HG02763 (cell line): ENCODE data around the gene HPSE2.
"Not testable (repeated sequence)": the region's sequence is repeated elsewhere in the genome, so short reads cannot be mapped to it uniquely, and the experiment has no call there.

ENCODE experiments used
- ATAC-seq: cut with Tn5 transposase; IDR thresholded peaks from one replicate; pipeline ENCODE4 v1.9.1; 2021; ENCODE audit warnings: mild to moderate bottlenecking, moderate library complexity; ENCODE audit not compliant: unreplicated experiment

The HPSE2 gene

DNA sequence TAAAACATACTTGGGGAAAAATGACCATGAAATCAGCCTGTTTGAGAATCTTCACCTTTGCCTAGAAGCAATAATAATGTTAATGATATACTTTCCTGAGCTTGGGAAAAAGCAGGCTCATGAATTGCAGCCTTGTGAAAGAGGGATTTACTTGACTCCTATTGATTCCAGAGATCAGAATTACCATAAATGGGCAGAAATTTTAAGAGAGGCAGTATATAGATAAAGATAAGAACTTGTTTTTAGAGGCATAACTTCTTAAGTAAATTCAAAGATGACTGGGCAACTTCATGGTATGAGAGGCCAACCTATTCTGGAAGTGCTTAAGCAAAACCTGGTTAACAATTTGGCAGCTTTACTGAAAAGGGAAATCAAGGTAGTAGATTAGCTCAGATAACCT, 225.4 kb downstream of the HPSE2 start:
- ATAC-seq: no peak

DNA sequence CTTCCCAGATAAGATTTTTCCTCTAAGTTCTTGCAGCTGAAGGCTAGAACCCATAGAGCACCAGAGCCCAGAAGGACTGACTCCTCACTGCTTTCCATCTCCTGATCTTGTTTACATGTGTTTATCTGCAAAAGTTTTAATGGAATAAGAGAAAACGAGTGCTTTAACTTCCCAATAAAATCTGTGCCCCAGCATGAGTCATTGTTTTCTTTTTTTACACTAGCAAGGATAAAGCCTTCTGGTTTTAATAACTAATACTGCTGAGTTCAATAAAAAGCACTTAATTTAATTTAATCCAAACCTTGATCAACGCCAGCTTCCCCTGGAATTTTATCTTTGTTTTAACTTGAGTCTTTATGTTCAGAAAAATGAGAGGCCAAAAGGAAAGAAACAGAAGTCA, 227.6 kb downstream of the HPSE2 start:
- ATAC-seq: no peak

DNA sequence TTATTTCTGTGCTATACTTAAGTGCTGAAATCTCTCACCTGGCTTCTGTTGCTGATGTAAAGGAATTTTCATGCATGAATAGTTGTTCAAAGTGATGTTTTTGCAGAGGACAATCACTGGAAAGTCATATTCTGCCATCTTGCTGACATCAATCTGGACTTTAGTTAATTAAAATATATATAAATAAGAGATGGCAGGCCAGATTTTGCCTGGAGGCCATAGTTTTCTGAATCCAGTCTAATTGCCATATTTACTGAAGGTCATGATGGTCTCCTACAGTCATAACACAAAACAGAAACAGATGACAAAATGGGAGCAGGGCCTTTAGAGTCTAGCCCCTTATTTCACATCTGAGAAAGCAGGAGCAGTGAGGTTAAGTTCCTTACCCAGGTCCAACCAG, 228.2 kb downstream of the HPSE2 start:
- no peak for ATAC-seq

DNA sequence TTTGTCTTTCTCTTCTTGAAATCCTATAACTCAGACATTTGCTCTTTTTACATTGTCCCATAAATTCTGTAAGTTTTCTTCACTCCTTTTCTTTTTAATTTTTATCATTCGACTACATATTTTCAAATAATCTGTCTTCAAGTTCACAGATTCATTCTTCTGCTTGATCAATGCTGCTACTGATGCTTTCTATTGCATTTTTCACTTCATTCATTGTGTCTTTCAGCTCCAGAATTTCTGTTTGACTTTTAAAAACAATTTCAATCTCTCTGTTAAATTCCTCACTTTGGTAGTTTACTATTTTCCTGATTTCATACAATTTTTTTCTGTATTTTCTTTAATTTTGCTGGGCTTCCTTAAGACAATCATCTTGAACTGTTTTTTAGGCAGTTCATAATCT, 230.4 kb downstream of the HPSE2 start:
- ATAC-seq: no peak

DNA sequence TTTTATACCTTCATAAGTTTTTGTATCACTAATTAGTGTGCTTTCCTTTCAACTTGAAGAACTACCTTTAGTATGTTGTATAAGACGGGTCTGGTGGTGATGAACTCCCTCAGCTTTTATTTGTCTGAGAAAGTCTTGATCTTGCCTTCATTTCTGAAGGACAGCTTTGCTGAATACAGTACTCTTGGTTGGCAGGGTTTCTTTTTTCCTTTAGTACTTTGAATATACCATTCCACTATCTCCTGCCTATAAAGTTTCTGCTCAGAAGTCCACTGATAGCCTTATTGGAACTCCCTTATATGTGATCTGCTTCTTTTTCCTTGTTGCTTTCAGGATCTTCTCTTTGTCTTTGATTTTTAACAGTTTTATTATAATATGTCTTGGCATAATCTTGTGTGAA, 230.9 kb downstream of the HPSE2 start:
- ATAC-seq: no peak

DNA sequence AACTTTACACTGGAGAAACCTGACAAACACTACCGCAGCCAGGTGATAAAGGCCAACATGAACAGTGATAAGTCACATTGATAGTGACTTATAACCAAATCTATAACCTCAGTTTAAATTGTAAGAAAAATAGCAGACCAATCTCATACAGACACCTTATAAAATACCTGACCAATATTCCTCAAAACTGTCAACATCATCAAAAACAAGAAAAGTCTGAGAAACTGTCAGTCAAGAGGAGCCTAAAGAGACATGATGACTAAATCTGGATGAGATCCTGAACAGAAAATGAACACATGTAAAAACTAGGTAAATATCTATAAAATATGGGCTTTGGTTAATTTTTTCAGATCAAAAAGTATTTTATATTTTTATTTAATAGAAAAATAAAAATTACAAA, 233.3 kb downstream of the HPSE2 start:
- no peak for ATAC-seq

DNA sequence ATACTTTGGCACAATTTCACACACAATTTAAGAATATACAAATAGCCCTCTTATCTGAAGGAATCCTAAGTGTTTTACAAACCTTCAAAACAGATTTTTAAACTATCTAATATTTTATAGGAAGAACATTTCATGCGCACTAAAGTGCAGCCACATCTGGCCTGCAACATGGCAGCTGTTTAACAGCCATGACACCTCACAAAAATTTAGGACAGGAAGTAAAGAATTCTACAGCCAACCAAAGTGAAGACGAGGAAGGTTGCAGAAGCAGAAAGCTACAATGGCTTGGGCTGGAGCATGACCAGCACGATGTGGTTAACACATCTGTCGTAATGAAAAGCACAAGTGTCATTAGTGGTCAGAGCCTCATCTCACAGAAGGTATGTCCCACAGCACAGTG, 238.1 kb downstream of the HPSE2 start:
- ATAC-seq: no peak

DNA sequence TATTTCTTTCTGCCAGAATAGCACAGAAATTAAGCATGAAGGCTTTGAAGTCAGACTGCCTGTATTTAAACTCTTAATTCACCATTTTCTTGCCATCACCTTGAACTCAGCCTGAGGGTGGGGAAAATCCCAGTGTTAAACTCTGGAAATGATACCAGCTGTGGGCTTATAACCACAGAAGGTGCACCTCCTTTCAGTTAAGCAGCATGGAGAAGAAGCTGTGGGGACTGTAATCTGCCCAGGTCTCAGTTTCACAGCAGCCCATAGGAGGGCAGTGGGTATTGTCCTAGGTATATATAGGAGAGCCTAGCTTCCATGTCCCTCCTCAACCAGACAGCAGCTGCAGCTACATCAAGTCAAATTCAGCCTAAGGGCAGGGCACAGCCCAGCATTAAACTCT, 241.6 kb downstream of the HPSE2 start:
- ATAC-seq: no peak

DNA sequence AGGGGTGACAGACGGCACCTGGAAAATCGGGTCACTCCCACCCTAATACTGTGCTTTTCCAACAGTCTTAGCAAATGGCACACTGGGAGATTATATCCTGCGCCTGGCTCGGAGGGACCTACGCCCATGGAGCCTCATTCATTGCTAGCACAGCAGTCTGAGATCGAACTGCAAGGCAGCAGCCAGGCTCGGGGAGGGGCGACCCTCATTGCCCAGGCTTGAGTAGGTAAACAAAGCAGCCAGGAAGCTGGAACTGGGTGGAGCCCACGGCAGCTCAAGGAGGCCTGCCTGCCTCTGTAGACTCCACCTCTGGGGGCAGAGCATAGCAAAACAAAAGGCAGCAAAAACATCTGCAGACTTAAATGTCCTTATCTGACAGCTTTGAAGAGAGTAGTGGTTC, 251.9 kb downstream of the HPSE2 start:
- ATAC-seq: not testable (repeated sequence)

DNA sequence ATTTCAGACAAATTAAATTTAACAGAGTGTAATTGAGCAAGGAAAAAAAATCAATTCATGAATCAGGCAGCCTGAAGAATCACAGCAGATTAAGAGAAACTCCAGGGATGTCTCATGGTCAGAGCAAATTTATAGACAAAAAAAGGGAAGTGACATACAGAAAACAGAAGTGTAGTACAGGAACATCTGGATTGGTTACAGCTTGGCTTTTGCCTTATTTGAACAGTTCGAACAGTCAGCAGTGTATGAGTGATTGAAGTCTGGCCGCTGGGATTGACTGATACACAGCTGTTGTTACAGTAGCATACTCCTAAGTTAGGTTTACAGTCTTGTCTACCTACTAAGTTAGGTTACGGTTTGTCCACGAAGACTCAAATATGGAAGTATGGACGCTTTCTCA, 255.3 kb downstream of the HPSE2 start:
- no peak for ATAC-seq

DNA sequence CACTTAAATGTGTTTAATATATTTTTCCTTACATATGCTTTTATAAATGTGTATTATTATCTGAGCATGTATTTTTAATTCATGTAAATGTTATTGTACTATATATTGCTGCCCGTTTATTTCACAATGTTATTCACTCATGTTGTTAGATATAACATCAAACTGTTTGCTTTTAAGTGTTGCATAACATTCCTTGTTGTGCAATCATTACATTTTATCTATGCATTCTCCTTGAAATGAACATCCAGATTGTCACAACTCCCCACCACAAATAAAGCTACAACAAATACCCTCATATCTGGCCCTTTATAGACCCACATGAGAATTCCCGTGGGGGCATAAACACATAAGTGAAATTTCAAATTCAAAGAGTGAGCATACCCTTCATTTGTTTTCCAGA, 264.2 kb downstream of the HPSE2 start:
- no peak for ATAC-seq

DNA sequence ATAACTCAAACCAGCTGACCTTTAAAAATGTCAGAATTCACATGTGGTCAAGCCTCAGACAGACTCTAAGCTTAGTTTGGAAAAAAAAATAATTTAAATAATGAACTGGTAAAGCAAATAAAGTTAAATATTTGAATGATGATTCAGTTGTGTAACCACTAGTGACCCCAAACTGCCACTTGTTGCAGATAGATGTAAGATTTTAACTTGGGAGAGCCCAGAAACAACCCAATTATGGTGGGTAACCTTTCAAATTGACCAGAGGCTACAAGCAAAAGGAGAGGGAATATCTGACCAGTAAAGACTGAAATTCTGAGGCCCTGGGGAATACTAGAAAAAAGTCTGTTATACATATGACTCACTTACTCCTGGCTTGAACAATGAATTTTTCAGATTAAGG, 268.1 kb downstream of the HPSE2 start:
- ATAC-seq: no peak

DNA sequence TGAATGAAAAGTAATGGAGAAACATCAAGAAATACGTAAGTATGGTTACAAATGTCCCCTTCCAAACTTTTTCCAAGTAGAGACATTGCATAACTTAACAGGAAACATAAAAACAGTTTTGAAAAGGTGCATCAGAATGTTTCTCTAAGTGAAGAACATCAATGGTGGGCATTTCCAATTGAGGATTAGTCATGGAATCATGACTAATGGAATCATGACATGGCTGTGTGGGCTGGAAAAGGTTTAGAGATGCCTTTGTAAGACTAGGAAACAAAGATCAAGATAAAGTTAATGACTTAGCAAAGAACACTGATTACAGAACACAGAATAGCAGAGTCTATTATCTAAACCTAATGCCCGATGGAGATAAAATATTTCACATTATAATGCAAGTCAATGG, 272.0 kb downstream of the HPSE2 start:
- ATAC-seq: no peak

DNA sequence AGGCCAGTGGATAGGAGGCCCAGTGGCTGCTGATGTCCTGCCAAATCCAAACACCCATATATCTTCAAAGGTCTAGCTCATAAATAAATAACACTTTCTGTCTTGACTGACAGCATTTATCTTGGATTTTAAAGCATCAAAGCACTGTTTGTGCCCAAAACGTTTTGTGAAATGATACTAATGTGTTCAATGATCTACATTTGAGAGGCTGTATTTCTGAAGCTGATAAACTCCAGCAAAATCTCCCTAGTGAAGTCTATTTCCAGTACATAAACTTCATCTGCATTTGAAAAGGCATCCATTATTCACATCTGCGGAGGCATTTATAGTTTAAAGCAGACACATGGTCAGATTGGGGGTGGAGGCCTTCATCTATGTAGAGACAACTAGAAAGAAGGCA, 276.3 kb downstream of the HPSE2 start:
- ATAC-seq: no peak

DNA sequence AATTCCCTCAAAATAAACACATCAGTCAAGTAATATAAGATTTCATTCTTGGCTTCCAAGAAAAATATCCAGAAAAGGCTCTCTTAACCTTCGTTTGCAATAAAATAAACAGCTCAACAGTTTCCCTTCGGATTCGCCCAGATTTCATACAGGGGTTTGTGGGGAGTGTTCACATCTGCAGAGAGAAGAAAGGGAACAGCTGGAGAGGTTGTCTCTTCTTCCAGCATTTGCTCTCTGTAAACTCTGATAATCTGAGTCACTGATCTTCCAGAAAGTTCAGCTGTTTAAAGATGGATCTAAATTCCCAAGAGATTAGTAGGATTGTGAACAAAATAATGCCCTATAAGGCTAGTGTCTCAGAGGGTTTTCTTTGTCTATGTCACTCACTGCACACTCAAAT, 277.9 kb downstream of the HPSE2 start:
- no peak for ATAC-seq

DNA sequence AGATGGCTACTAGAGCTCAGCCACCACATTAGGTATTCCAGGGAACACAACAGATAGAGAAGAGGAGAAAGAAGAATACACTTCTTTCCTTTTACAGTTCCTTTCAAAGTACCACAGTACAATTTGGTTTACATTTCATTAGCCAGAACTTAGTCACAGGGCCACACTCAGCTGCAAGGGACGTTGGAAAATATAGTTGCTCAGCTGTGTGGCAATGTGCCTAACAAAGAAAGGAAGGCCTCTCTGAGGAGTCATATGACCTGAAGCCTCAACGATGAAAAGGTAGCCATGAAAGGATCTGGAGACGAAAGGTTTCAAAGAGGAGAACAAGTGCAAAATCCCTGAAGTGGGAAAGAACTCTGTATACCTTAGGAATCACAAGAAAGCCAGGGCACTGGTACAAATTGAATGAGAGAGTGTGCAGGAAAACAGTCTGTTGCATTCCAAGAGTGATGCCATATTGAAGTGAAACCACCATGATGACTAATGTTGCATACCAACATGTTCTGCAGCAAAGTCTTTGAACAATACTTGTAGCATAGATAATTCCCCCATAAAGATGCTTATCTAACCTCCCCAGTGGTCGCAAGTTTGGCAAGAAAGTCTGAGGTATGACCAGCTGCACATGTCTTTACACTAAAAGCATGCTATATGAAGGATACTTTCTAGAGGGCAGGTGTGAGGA, 278.9 kb downstream of the HPSE2 start:
- no peak for ATAC-seq

DNA sequence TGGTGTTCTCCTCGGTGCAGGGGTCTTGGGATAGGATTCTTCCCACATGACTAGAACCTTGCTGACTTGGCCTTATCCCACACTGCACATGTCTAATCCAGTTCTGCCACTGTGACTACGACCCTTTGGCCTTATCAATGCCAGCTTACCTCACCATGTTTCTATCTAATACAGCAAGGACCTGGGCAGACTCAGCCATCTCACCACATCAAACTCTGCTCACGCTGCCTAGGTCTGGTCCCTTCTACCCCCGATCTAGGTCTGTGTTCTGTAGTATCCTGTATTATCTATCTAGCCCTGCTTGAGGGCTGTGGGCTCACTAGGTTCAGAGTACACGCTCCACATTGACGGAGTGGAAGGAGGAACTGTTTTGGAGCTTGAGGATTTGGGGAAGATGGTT, 282.4 kb downstream of the HPSE2 start:
- no peak for ATAC-seq

DNA sequence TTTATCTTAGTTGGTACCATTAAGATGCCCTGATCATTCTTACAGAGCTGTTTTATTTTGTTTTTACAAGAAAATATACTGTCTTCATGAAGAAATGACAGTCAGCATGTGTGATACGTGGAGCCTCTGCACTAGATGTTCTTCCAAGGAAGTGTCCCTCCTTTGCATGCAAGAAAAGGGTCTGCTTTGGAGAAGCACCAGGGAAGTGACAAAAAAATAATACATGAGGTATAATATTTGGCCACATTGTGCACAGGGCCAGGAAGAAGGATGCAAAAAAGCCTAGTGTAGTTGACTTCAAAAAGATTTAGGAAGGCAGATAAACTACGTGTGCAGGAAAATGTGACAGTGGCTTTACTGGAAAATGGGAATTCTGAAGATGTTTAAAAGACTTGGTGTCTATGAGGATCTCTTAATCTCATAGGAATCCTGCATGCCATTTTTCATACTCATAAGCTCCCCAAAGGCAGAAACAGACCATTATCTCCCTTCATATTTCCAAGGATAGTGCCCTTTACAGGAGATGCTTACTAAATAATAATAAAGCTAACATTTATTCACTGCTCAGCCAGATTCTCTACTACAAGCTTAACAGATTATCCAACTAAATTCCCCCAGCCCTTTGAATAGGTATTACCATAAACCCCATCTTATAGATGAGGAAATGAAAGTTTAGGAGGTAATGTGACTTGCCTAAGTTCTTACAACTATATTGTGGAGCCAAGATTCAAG, 284.2 kb downstream of the HPSE2 start:
- ATAC-seq: no peak

DNA sequence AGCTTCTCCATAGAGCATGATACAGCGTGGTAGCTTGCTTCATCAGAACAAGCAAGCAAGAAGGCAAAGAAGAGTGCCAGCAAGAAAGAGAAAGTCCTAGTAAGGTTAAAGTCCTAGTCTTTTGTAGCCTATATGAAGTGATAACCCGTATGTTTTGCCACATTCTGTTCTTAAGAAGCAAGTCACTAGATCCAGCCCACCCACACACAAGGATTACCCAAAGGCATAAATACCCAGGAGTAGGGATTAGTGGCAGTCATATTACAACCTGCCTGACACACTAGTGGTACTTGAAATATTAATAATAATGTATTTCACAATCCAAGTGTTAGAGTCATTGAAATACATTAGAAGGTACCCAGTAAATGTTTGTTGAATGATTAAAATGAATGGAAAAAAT, 285.5 kb downstream of the HPSE2 start:
- no peak for ATAC-seq

DNA sequence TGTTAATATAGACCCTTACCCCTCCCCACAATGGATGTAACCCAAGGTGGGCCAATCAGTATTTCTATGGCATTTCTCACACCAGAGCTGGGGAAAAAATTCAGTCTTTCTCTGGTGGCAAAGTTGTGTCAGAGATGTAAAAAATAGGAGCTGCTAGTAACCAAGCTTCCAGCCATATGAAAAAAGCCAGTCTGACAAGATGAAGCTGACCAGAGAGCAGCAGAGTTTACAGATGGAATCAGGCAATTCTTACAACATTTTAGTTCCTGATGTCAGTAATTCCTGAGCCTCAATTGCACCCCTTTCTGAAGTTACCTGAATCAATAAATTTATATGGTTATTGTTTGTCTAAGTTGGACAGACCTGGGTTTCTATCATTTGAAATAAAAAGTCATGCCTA, 286.3 kb downstream of the HPSE2 start:
- ATAC-seq: no peak

DNA sequence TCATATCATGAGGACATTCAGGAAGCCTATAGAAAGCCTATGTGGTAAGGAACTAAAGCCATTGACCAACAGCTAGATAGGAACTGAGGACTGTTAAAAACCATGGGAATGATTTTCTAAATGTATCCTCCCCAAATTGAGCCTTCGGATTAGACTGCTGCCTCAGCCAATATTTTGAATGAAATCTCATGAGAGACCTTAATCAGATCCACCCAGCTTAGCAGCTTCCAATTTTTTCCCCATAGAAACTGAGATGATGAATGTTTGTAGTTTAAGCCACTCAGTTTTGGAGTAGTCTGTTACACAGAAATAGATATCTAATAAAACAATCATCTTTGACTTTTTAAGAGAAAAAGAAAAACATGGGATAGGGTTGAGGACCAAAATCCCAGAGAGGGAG, 292.0 kb downstream of the HPSE2 start:
- ATAC-seq: no peak

DNA sequence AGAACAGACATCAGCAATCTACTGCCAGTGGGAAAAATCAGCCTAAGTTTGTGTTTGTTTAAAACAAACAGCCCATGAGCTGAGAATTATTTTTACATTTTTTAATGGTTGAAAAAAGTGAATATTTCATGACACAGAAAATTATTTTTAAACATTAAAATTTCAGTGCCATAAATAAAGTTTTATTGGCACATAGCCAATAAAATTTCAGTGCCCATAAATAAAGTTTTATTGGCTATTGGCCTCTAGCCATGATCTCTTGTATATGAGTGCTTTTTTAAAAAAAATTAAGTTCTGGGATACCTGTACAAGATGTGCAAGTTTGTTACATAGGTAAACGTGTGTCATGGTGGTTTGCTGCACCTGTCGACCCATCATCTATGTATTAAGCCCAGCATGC, 305.9 kb downstream of the HPSE2 start:
- no peak for ATAC-seq

DNA sequence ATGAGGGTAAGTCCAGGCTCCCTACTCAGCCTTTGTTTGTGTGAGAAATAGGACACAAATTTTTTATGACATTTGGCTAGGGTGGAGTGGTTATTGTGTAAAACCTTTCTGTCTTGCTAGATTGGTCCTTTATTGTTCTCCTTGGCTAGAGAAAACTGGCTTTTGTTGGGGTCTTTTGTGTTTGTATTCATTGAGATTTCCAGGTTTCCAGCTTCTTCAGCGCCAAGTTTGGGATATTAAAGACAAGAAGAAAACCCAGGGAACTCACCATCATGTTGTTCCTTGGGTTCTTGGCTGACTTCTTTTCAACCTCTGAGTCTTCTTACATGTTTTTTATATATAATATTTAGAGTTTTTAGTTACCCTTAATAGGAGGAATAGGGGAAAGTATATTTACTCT, 310.0 kb downstream of the HPSE2 start:
- no peak for ATAC-seq
